ENCODE data around the gene FUT6.

- TF ChIP-seq CTCF (IDR thresholded peaks at IDR 0.05; ENCODE audit: low read length), result no peak
- TF ChIP-seq EZH2 (IDR thresholded peaks at IDR 0.05; ENCODE audit: borderline replicate concordance, low read length), result no peak
Measured at GRCh38 chr19:5801796-5802619, 37.5 kb downstream of the FUT6 start.
